Measurements from ENCODE around the gene COL11A2. TPM values are rescaled to one million over a fixed set of nuclear protein-coding genes. Genes with fewer than 3 reads are reported as not detected.

The COL11A2 gene
- total and polyA plus RNA-seq, 2 of the 13 experiments (the other 11 are each of a cell fraction or from before 2014, with no cell fraction given): 0.55 TPM

DNA sequence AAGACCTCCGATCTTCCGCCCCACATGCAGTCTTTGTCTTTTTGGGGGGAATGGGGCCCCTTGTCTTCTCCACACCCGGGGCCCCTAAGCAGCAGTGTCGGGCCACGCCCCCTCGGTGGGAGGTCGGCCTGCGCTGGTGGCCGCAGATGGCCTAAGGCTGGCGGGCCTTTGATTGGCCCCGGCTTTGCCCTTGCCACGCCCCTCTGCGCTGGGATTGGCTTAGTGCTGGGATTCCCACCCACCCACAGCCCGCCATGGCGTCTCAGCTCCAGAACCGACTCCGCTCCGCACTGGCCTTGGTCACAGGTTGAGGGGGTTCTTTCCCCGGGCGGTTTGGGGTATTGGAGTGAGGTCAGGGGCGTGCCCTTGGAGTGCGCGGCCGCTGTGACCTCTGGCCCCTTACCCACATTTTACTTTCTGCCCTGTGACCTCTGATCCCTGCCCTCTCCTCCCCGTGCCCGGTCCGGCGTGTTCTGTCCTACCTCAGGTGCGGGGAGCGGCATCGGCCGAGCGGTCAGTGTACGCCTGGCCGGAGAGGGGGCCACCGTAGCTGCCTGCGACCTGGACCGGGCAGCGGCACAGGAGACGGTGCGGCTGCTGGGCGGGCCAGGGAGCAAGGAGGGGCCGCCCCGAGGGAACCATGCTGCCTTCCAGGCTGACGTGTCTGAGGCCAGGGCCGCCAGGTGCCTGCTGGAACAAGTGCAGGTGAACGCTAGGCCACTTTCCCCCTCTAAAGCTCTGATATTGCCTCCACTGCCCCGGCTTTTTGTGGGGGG is 12.3 kb upstream of the COL11A2 start, which contains the start of gene HSD17B8 (continued):
- peak; percentile 77 for TF ChIP-seq SAP130 (CRISPR knock-in tag; IDR thresholded peaks at IDR 0.05; ENCODE audit: low read depth)
- peak; percentile 41; the same call in 1 of the 2 replicates for TF ChIP-seq FOSL2 (CRISPR knock-in tag; IDR thresholded peaks at IDR 0.05)
- TF ChIP-seq, protein P1, sequence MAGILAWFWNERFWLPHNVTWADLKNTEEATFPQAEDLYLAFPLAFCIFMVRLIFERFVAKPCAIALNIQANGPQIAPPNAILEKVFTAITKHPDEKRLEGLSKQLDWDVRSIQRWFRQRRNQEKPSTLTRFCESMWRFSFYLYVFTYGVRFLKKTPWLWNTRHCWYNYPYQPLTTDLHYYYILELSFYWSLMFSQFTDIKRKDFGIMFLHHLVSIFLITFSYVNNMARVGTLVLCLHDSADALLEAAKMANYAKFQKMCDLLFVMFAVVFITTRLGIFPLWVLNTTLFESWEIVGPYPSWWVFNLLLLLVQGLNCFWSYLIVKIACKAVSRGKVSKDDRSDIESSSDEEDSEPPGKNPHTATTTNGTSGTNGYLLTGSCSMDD (CRISPR knock-in tag; IDR thresholded peaks at IDR 0.05): no peak; the same call in 1 of the 2 replicates
- TF ChIP-seq HOXA5 (CRISPR knock-in tag; IDR thresholded peaks at IDR 0.05): peak; percentile 78
- TF ChIP-seq PAF1 (CRISPR knock-in tag; IDR thresholded peaks at IDR 0.05): peak; percentile 72; the same call in 1 of the 2 replicates
- peak; percentile 91 for TF ChIP-seq HNRNPLL (IDR thresholded peaks at IDR 0.05; ENCODE audit: low read depth, low read length, poor library complexity, severe bottlenecking)
- no peak for TF ChIP-seq ZNF10 (CRISPR knock-in tag; IDR thresholded peaks at IDR 0.05; ENCODE audit: borderline replicate concordance, low read depth)
- TF ChIP-seq ZNF773 (CRISPR knock-in tag; IDR thresholded peaks at IDR 0.05; ENCODE audit: borderline replicate concordance): peak; percentile 49; the same call in 1 of the 2 replicates
- no peak for TF ChIP-seq SP1 (IDR thresholded peaks at IDR 0.05)
- TF ChIP-seq SP1 (CRISPR knock-in tag; IDR thresholded peaks at IDR 0.05): peak; percentile 97
- no peak; the same call in 1 of the 2 replicates for TF ChIP-seq SMAD9 (CRISPR knock-in tag; IDR thresholded peaks at IDR 0.05)
- TF ChIP-seq ZBTB7B (CRISPR knock-in tag; IDR thresholded peaks at IDR 0.05): peak; percentile 43
- peak; percentile 95 for TF ChIP-seq ZSCAN21 (CRISPR knock-in tag; IDR thresholded peaks at IDR 0.05; ENCODE audit: borderline replicate concordance)
- TF ChIP-seq IRF2 (CRISPR knock-in tag; IDR thresholded peaks at IDR 0.05): peak; percentile 40; the same call in 1 of the 2 replicates
- peak; percentile 93 for TF ChIP-seq NFYB (CRISPR knock-in tag; IDR thresholded peaks at IDR 0.05)
- no peak for TF ChIP-seq ZNF558 (CRISPR knock-in tag; IDR thresholded peaks at IDR 0.05; ENCODE audit: borderline replicate concordance)
- TF ChIP-seq MXI1 (IDR thresholded peaks at IDR 0.05; ENCODE audit: borderline replicate concordance, low read depth, low read length): peak; percentile 56; the same call in 1 of the 3 replicates
- peak; percentile 93 for TF ChIP-seq ZNF543 (CRISPR knock-in tag; IDR thresholded peaks at IDR 0.05)
- 0 out of 2 replicates have a peak, but pooled peaks have one; percentile 40 for TF ChIP-seq ZNF598 (CRISPR knock-in tag; IDR thresholded peaks at IDR 0.05; ENCODE audit: borderline replicate concordance)
- TF ChIP-seq FOXK2 (IDR thresholded peaks at IDR 0.05): no peak
- TF ChIP-seq TCF7L2 (IDR thresholded peaks at IDR 0.05; ENCODE audit: low read depth, low read length): no peak
- TF ChIP-seq ZSCAN29 (CRISPR knock-in tag; conservative IDR thresholded peaks at IDR 0.05): peak; percentile 79
- TF ChIP-seq DR1 (CRISPR knock-in tag; IDR thresholded peaks at IDR 0.05): peak; percentile 71; the same call in 1 of the 2 replicates
- TF ChIP-seq KLF16 (CRISPR knock-in tag; IDR thresholded peaks at IDR 0.05): peak in 1 of 2 experiments; percentile 80; a peak in 1 of 4 replicates
- TF ChIP-seq ZNF441 (CRISPR knock-in tag; IDR thresholded peaks at IDR 0.05; ENCODE audit: borderline replicate concordance): peak; percentile 89; the same call in 1 of the 2 replicates
- TF ChIP-seq FOXP1 (IDR thresholded peaks at IDR 0.05): no peak
- TF ChIP-seq FOXP1 (CRISPR knock-in tag; IDR thresholded peaks at IDR 0.05): no peak
- TF ChIP-seq, protein P2, sequence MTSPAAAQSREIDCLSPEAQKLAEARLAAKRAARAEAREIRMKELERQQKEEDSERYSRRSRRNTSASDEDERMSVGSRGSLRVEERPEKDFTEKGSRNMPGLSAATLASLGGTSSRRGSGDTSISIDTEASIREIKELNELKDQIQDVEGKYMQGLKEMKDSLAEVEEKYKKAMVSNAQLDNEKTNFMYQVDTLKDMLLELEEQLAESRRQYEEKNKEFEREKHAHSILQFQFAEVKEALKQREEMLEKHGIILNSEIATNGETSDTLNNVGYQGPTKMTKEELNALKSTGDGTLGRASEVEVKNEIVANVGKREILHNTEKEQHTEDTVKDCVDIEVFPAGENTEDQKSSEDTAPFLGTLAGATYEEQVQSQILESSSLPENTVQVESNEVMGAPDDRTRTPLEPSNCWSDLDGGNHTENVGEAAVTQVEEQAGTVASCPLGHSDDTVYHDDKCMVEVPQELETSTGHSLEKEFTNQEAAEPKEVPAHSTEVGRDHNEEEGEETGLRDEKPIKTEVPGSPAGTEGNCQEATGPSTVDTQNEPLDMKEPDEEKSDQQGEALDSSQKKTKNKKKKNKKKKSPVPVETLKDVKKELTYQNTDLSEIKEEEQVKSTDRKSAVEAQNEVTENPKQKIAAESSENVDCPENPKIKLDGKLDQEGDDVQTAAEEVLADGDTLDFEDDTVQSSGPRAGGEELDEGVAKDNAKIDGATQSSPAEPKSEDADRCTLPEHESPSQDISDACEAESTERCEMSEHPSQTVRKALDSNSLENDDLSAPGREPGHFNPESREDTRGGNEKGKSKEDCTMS (CRISPR knock-in tag; conservative IDR thresholded peaks at IDR 0.05): no peak
- peak; percentile 67; the same call in 1 of the 2 replicates for TF ChIP-seq ZFP36L1 (CRISPR knock-in tag; IDR thresholded peaks at IDR 0.05)
- 0 out of 2 replicates have a peak, but pooled peaks have one; percentile 18 for TF ChIP-seq FOSL1 (CRISPR knock-in tag; IDR thresholded peaks at IDR 0.05; ENCODE audit: borderline replicate concordance)
- TF ChIP-seq GATAD1 (CRISPR knock-in tag; IDR thresholded peaks at IDR 0.05): peak; percentile 73
